ENCODE data around the gene CPN1.

DNA sequence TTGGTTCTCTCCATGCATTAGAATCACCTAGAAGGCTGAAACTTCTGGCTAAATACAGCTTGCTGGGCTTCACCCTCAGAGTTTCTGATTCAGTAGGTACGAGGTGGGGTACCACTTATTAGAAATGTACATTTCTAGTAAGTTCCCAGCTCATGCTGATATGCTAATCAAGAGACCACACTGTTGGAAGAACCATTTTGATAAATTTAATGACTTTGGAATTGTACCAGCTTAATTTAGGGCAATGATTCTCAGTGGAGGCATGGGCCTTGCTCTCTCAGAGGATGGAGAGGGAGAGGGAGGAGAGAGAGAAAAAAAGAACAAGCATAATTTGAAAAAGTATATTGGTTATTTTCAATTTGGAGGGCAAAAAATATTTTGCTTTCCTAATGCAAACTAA lies 20.3 kb downstream of the CPN1 start:
- TF ChIP-seq, protein P1, sequence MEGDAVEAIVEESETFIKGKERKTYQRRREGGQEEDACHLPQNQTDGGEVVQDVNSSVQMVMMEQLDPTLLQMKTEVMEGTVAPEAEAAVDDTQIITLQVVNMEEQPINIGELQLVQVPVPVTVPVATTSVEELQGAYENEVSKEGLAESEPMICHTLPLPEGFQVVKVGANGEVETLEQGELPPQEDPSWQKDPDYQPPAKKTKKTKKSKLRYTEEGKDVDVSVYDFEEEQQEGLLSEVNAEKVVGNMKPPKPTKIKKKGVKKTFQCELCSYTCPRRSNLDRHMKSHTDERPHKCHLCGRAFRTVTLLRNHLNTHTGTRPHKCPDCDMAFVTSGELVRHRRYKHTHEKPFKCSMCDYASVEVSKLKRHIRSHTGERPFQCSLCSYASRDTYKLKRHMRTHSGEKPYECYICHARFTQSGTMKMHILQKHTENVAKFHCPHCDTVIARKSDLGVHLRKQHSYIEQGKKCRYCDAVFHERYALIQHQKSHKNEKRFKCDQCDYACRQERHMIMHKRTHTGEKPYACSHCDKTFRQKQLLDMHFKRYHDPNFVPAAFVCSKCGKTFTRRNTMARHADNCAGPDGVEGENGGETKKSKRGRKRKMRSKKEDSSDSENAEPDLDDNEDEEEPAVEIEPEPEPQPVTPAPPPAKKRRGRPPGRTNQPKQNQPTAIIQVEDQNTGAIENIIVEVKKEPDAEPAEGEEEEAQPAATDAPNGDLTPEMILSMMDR (IDR thresholded peaks at IDR 0.05; ENCODE audit: poor library complexity): no peak
- TF ChIP-seq EZH2 (IDR thresholded peaks at IDR 0.05; ENCODE audit: borderline replicate concordance): no peak
